Amygdala (tissue), 56 donors: Measurements from ENCODE around the gene ATF1.
"Not testable (repeated sequence)": the region's sequence is repeated elsewhere in the genome, so short reads cannot be mapped to it uniquely, and the experiment has no call there.

Experiments used
- DNase-seq, 56 donors: peaks; one replicate each; lab custom pipeline; 2025; lab: John Stamatoyannopoulos, UW

The ATF1 gene

GRCh38 chr12:50751948-50752721 lies 11.8 kb upstream of the ATF1 start:
- no peak for DNase-seq

GRCh38 chr12:50753232-50753769 lies 10.6 kb upstream of the ATF1 start:
- no peak for DNase-seq

GRCh38 chr12:50764286-50765094 lies 589 bp downstream of the ATF1 start:
- DNase-seq: peak in 47 of 56 donors; percentile 29 to 84 (median 64)

- DNase-seq: peak in 21 of 56 donors; percentile 1 to 65 (median 18)
Measured at GRCh38 chr12:50765095-50765911, 1.4 kb downstream of the ATF1 start.

- DNase-seq: no peak
Measured at GRCh38 chr12:50768391-50768790, 4.5 kb downstream of the ATF1 start.

- DNase-seq: not testable (repeated sequence)
Measured at GRCh38 chr12:50768813-50769212, 4.9 kb downstream of the ATF1 start.

GRCh38 chr12:50771409-50771808 lies 7.5 kb downstream of the ATF1 start:
- no peak for DNase-seq

- no peak for DNase-seq
Measured at GRCh38 chr12:50772470-50772869, 8.6 kb downstream of the ATF1 start.

GRCh38 chr12:50772877-50773276 lies 9.0 kb downstream of the ATF1 start:
- no peak for DNase-seq

- no peak for DNase-seq
Measured at GRCh38 chr12:50775251-50775650, 11.3 kb downstream of the ATF1 start.

- DNase-seq: no peak
Measured at GRCh38 chr12:50776749-50777728, 13.1 kb downstream of the ATF1 start.

GRCh38 chr12:50778663-50779590 lies 15.0 kb downstream of the ATF1 start:
- DNase-seq: no peak

- DNase-seq: no peak
Measured at GRCh38 chr12:50780013-50780412, 16.1 kb downstream of the ATF1 start.

GRCh38 chr12:50784501-50784900 lies 20.6 kb downstream of the ATF1 start:
- no peak for DNase-seq

GRCh38 chr12:50785406-50786001 lies 21.6 kb downstream of the ATF1 start:
- no peak for DNase-seq

GRCh38 chr12:50786498-50787231 lies 22.8 kb downstream of the ATF1 start:
- DNase-seq: no peak

- no peak for DNase-seq
Measured at GRCh38 chr12:50787618-50788017, 23.7 kb downstream of the ATF1 start.
